HepG2 (cell line): Measurements from ENCODE around the gene FAAP100. TPM values are rescaled to one million over a fixed set of nuclear protein-coding genes. Genes with fewer than 3 reads are reported as not detected.

Experiments used
- ATF1 ChIP-seq: IDR thresholded peaks from 2 replicates; pipeline ENCODE4 v1.6.1; 2016; ENCODE audit warnings: mild to moderate bottlenecking, control low read depth
- CENPX ChIP-seq: sonication (generic); formaldehyde crosslinking; IDR thresholded peaks from 2 replicates; pipeline ENCODE4 v1.9.0; 2021; ENCODE audit warnings: mild to moderate bottlenecking, missing genetic modification reagents, moderate library complexity
- FOXJ3 ChIP-seq: sonication (generic); formaldehyde crosslinking; IDR thresholded peaks from 2 replicates; pipeline ENCODE4 v1.4.0; 2020; ENCODE audit warnings: missing genetic modification reagents, mild to moderate bottlenecking, borderline replicate concordance
- GATA4 ChIP-seq: sonication (generic); IDR thresholded peaks from 2 replicates; pipeline ENCODE4 v1.6.1; 2016; ENCODE audit warnings: antibody characterized with exemption, low read depth, borderline replicate concordance
- GFI1 ChIP-seq: sonication (generic); formaldehyde crosslinking; IDR thresholded peaks from 2 replicates; pipeline ENCODE4 v1.5.0; 2020; ENCODE audit warnings: missing genetic modification reagents, mild to moderate bottlenecking, borderline replicate concordance
- GZF1 ChIP-seq: sonication (generic); formaldehyde crosslinking; IDR thresholded peaks from 2 replicates; pipeline ENCODE4 v1.5.1; 2020; ENCODE audit warnings: mild to moderate bottlenecking, missing genetic modification reagents
- HNRNPL ChIP-seq: fragments of 200-400 bp; formaldehyde crosslinking; IDR thresholded peaks from 2 replicates; pipeline ENCODE4 v1.6.1; 2017; ENCODE audit warnings: mild to moderate bottlenecking, low read depth, low read length
- MAFG ChIP-seq: sonication (generic); formaldehyde crosslinking; IDR thresholded peaks from 2 replicates; pipeline ENCODE4 v1.5.1; 2020; ENCODE audit warnings: mild to moderate bottlenecking, missing genetic modification reagents
- MEIS2 ChIP-seq: sonication (generic); formaldehyde crosslinking; IDR thresholded peaks from 2 replicates; pipeline ENCODE4 v1.9.0; 2021; ENCODE audit warnings: mild to moderate bottlenecking, missing genetic modification reagents
- PLRG1 ChIP-seq: fragments of 450-650 bp; conservative IDR thresholded peaks from 2 replicates; pipeline ENCODE4 v1.6.1; 2016
- RFX1 ChIP-seq: fragments of 450-650 bp; IDR thresholded peaks from 2 replicates; pipeline ENCODE4 v1.6.1; 2017
- SOX13 ChIP-seq, 3 experiments: fragments of 450-650 bp in 1 of 3; sonication (generic) in 1 of 3; formaldehyde crosslinking in 1 of 3; IDR thresholded peaks in 2 of 3; conservative IDR thresholded peaks in 1 of 3; 2 replicates each; pipeline versions ENCODE4 v1.5.0 to v1.6.1; 2016 to 2020; ENCODE audit warnings: antibody characterized with exemption in 1 of 3, mild to moderate bottlenecking in 1 of 3, missing compliant biosample characterization in 1 of 3, missing genetic modification reagents in 1 of 3, moderate library complexity in 1 of 3
- STAT6 ChIP-seq: sonication (generic); formaldehyde crosslinking; IDR thresholded peaks from 2 replicates; pipeline ENCODE4 v1.4.0; 2020; ENCODE audit warnings: missing genetic modification reagents, mild to moderate bottlenecking, borderline replicate concordance
- XBP1 ChIP-seq: sonication (generic); formaldehyde crosslinking; IDR thresholded peaks from 2 replicates; pipeline ENCODE4 v1.5.0; 2020; ENCODE audit warnings: missing genetic modification reagents
- ZBTB1 ChIP-seq: sonication (generic); formaldehyde crosslinking; IDR thresholded peaks from 2 replicates; pipeline ENCODE4 v1.4.0; 2020; ENCODE audit warnings: missing genetic modification reagents, borderline replicate concordance
- ZFP36L2 ChIP-seq: sonication (generic); formaldehyde crosslinking; IDR thresholded peaks from 2 replicates; pipeline ENCODE4 v1.4.0; 2020; ENCODE audit warnings: missing genetic modification reagents
- ZFY ChIP-seq: sonication (generic); formaldehyde crosslinking; IDR thresholded peaks from 2 replicates; pipeline ENCODE4 v1.4.0; 2020; ENCODE audit warnings: missing genetic modification reagents
- ZKSCAN8 ChIP-seq: IDR thresholded peaks from 2 replicates; pipeline ENCODE4 v1.6.1; 2016; ENCODE audit warnings: borderline replicate concordance, missing genetic modification reagents, missing compliant biosample characterization
- ZNF251 ChIP-seq: sonication (generic); formaldehyde crosslinking; IDR thresholded peaks from 2 replicates; pipeline ENCODE4 v1.9.0; 2021; ENCODE audit warnings: mild to moderate bottlenecking, missing genetic modification reagents
- ZNF615 ChIP-seq: sonication (generic); formaldehyde crosslinking; IDR thresholded peaks from 2 replicates; pipeline ENCODE4 v1.5.0; 2020; ENCODE audit warnings: mild to moderate bottlenecking, missing genetic modification reagents, borderline replicate concordance
- ZNF629 ChIP-seq: sonication (generic); formaldehyde crosslinking; conservative IDR thresholded peaks from 2 replicates; pipeline ENCODE4 v1.5.0; 2020; ENCODE audit warnings: missing genetic modification reagents
- ZNF644 ChIP-seq: IDR thresholded peaks from 2 replicates; pipeline ENCODE4 v1.6.1; 2016; ENCODE audit warnings: low read depth
- ZNF782 ChIP-seq: sonication (generic); formaldehyde crosslinking; IDR thresholded peaks from 2 replicates; pipeline ENCODE4 v1.4.0; 2020; ENCODE audit warnings: missing genetic modification reagents, mild to moderate bottlenecking, borderline replicate concordance
- ZNF850 ChIP-seq: sonication (generic); formaldehyde crosslinking; conservative IDR thresholded peaks from 2 replicates; pipeline ENCODE4 v1.9.0; 2021; ENCODE audit warnings: mild to moderate bottlenecking, missing genetic modification reagents
- polyA plus RNA-seq, 8 experiments: library from polyadenylated mRNA; depleted of rRNA in 3 of 8; stranded (reverse) in 7 of 8; unstranded in 1 of 8; fragments of >200 nt; fragmentation: Illumina TruSeq in 4 of 8; extraction: Trizol in 4 of 8; gene quantifications; 2 replicates each; pipeline versions ENCODE4 v1.2.1 to v1.2.3, GENCODE V29; 2011 to 2016; ENCODE audit warnings: low read depth in 4 of 8, missing spikeins in 1 of 8, mixed read lengths in 1 of 8; ENCODE audit not compliant: insufficient read depth in 1 of 8
- total RNA-seq, 5 experiments: library from RNA; depleted of rRNA; stranded (reverse); fragments of >200 nt; fragmentation: Illumina TruSeq; extraction: Trizol; gene quantifications; 2 replicates each; pipeline ENCODE4 v1.2.3, GENCODE V29; 2016; ENCODE audit warnings: low read depth in 1 of 5
- TF ChIP-seq, protein P1 (sequence below): sonication (generic); formaldehyde crosslinking; conservative IDR thresholded peaks from 2 replicates; pipeline ENCODE4 v1.8.1; 2023; ENCODE audit warnings: missing genetic modification reagents
- TF ChIP-seq, protein P2 (sequence below): sonication (generic); formaldehyde crosslinking; IDR thresholded peaks from 2 replicates; pipeline ENCODE4 v1.5.0; 2020; ENCODE audit warnings: missing genetic modification reagents, mild to moderate bottlenecking, borderline replicate concordance

FAAP100 gene
- total and polyA plus RNA-seq, 2 of the 13 experiments (the other 11 are each of a cell fraction or from before 2014, with no cell fraction given), result 7.6 to 20.8 TPM

DNA sequence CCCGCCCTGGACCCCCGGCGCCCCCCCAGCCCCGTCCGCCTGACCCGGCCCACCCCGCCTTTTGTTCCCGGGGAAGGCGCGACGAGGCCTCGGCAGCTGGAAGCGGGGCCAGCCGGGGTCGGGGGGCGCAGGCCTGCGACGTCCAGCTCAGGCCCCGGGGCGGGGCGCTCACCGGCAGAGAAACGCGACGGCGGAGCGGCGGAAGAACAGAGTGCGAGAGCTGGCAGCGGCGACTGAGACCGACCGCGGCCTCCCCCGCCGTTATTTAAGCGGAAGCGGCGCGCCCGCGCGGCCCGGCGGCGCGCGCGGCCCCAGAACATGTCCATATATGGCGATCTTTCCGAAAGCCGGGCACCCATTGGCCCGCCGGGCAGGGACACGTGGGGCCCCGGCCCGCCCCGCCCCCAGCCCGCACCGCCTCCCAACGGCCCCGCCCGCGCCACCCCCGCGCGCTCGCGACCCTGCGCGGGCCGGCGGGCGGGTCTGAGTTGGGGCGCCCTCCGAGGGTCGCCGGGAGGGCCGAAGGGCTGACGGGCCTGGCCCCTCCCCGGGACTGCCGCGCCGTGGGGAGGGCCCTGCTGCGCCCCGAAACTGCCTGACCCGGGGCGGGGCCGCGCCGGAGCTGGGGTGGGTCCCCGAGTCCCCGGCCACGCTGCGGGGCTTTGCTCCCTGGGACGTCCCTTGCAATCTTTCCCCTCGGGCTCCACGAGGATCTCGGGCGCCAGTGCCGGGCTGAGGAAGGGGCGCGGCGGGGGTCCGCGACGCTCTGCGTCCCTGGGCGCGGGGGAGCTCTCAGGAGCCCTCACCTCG lies 39.4 kb downstream of the FAAP100 start, which contains the start of gene ACTG1 (continued):
- no peak for TF ChIP-seq ZNF615 (CRISPR knock-in tag)
- TF ChIP-seq ZNF644 (CRISPR knock-in tag), result no peak
- TF ChIP-seq ZNF782 (CRISPR knock-in tag), result no peak
- TF ChIP-seq GATA4, result peak; percentile 84; the same call in 1 of the 2 replicates
- TF ChIP-seq ZBTB1 (CRISPR knock-in tag), result no peak
- no peak for TF ChIP-seq PLRG1
- TF ChIP-seq STAT6 (CRISPR knock-in tag), result no peak
- peak; percentile 73; the same call in 1 of the 2 replicates for TF ChIP-seq MEIS2 (CRISPR knock-in tag)
- TF ChIP-seq, protein P1, sequence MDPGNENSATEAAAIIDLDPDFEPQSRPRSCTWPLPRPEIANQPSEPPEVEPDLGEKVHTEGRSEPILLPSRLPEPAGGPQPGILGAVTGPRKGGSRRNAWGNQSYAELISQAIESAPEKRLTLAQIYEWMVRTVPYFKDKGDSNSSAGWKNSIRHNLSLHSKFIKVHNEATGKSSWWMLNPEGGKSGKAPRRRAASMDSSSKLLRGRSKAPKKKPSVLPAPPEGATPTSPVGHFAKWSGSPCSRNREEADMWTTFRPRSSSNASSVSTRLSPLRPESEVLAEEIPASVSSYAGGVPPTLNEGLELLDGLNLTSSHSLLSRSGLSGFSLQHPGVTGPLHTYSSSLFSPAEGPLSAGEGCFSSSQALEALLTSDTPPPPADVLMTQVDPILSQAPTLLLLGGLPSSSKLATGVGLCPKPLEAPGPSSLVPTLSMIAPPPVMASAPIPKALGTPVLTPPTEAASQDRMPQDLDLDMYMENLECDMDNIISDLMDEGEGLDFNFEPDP (CRISPR knock-in tag), result no peak
- TF ChIP-seq FOXJ3 (CRISPR knock-in tag), result no peak
- no peak for TF ChIP-seq GFI1 (CRISPR knock-in tag)
- TF ChIP-seq XBP1 (CRISPR knock-in tag), result no peak
- TF ChIP-seq ZFY (CRISPR knock-in tag), result peak; percentile 90
- TF ChIP-seq ZNF251, result no peak
- no peak for TF ChIP-seq ATF1 (CRISPR knock-in tag)
- no peak for TF ChIP-seq ZNF850 (CRISPR knock-in tag)
- no peak; the same call in 1 of the 2 replicates for TF ChIP-seq SOX13 (IDR thresholded peaks at IDR 0.05)
- TF ChIP-seq SOX13 (CRISPR knock-in tag; conservative IDR thresholded peaks at IDR 0.05 in 1 of 2, IDR thresholded peaks at IDR 0.05 in 1 of 2), result no peak
- TF ChIP-seq MAFG (CRISPR knock-in tag), result no peak
- TF ChIP-seq RFX1, result no peak
- TF ChIP-seq, protein P2, sequence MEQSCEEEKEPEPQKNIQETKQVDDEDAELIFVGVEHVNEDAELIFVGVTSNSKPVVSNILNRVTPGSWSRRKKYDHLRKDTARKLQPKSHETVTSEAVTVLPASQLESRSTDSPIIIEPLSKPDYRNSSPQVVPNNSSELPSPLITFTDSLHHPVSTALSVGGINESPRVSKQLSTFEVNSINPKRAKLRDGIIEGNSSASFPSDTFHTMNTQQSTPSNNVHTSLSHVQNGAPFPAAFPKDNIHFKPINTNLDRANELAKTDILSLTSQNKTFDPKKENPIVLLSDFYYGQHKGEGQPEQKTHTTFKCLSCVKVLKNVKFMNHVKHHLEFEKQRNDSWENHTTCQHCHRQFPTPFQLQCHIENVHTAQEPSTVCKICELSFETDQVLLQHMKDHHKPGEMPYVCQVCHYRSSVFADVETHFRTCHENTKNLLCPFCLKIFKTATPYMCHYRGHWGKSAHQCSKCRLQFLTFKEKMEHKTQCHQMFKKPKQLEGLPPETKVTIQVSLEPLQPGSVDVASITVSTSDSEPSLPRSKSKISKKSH (CRISPR knock-in tag), result no peak
- no peak for TF ChIP-seq GZF1 (CRISPR knock-in tag)
- peak; percentile 83; the same call in 1 of the 2 replicates for TF ChIP-seq ZFP36L2 (CRISPR knock-in tag)
- TF ChIP-seq CENPX (CRISPR knock-in tag), result no peak
- TF ChIP-seq ZKSCAN8 (CRISPR knock-in tag), result no peak
- no peak for TF ChIP-seq HNRNPL
- 0 out of 2 replicates have a peak, but pooled peaks have one; percentile 24 for TF ChIP-seq ZNF629 (CRISPR knock-in tag)
